ENCODE measurements around the gene STIP1.

STIP1 gene

GRCh38 chr11:64229090-64229743 lies 43.2 kb downstream of the STIP1 start:
- DNase-seq: no peak
- Histone ChIP-seq H3K4me3 (ENCODE audit: low read depth, low read length) (no peak overlapping the region), H3K27me3 (ENCODE audit: insufficient read depth, low read depth, severe bottlenecking) (no peaks in the 10 kb centered on the region), H3K9me3 (ENCODE audit: severe bottlenecking) (no peaks in the 10 kb centered on the region), H3K27ac (no peak overlapping the region; the same call in none of the 2 replicates), H3K36me3 (no peaks in the 10 kb centered on the region)
- TF ChIP-seq CTCF (IDR thresholded peaks at IDR 0.05; ENCODE audit: low read depth, low read length): no peak

GRCh38 chr11:64229744-64230170 lies 43.8 kb downstream of the STIP1 start:
- no peaks in the 10 kb centered on the region for H3K27me3 ChIP-seq (ENCODE audit: insufficient read depth, low read depth, severe bottlenecking)
- H3K27ac ChIP-seq: peak overlapping the region; percentile 75
- peak overlapping the region; percentile 72 for H3K4me3 ChIP-seq (ENCODE audit: low read depth, low read length)
- H3K36me3 ChIP-seq: no peaks in the 10 kb centered on the region
- H3K9me3 ChIP-seq (ENCODE audit: severe bottlenecking): no peaks in the 10 kb centered on the region
- TF ChIP-seq CTCF (IDR thresholded peaks at IDR 0.05; ENCODE audit: low read depth, low read length): no peak
- DNase-seq: no peak

GRCh38 chr11:64230171-64230984 lies 44.4 kb downstream of the STIP1 start, which contains the start of gene DNAJC4:
TSS of gene DNAJC4 (plus strand) at chr11:64230548. CDS start at chr11:64230855, 307 bp downstream.
- Histone ChIP-seq H3K4me3 (ENCODE audit: low read depth, low read length) (peak within 1 kb of the TSS; percentile 72), H3K27me3 (ENCODE audit: insufficient read depth, low read depth, severe bottlenecking) (no peaks in the 10 kb centered on the region), H3K9me3 (ENCODE audit: severe bottlenecking) (no peaks in the 10 kb centered on the region), H3K27ac (peak within 1 kb of the TSS; percentile 75), H3K36me3 (no peaks in the 10 kb centered on the region)
- no peak for TF ChIP-seq CTCF (IDR thresholded peaks at IDR 0.05; ENCODE audit: low read depth, low read length)
- peak; percentile 96 for DNase-seq

GRCh38 chr11:64230985-64231365 lies 45.0 kb downstream of the STIP1 start:
- H3K4me3 ChIP-seq (ENCODE audit: low read depth, low read length): peak overlapping the region; percentile 72
- H3K36me3 ChIP-seq: peaks cover 2% of the 10 kb centered on the region
- no peak for TF ChIP-seq CTCF (IDR thresholded peaks at IDR 0.05; ENCODE audit: low read depth, low read length)
- DNase-seq: no peak
- H3K9me3 ChIP-seq (ENCODE audit: severe bottlenecking): no peaks in the 10 kb centered on the region
- peak overlapping the region; percentile 71 for H3K27ac ChIP-seq
- no peaks in the 10 kb centered on the region for H3K27me3 ChIP-seq (ENCODE audit: insufficient read depth, low read depth, severe bottlenecking)

GRCh38 chr11:64231546-64231945 lies 45.6 kb downstream of the STIP1 start:
- no peaks in the 10 kb centered on the region for H3K9me3 ChIP-seq (ENCODE audit: severe bottlenecking)
- DNase-seq: no peak
- TF ChIP-seq CTCF (IDR thresholded peaks at IDR 0.05; ENCODE audit: low read depth, low read length): no peak
- H3K27me3 ChIP-seq (ENCODE audit: insufficient read depth, low read depth, severe bottlenecking): no peaks in the 10 kb centered on the region
- peaks cover 5% of the 10 kb centered on the region for H3K36me3 ChIP-seq
- H3K27ac ChIP-seq: no peak overlapping the region
- no peak overlapping the region for H3K4me3 ChIP-seq (ENCODE audit: low read depth, low read length)
